ENCODE measurements around the gene MYO18B.

MYO18B gene

GRCh38 chr22:25765801-25766200, 23.8 kb downstream of the MYO18B start:
- DNase-seq (ENCODE audit: low read depth, low spot score) = no peak
- no peak overlapping the region for H3K4me3 ChIP-seq (ENCODE audit: low read length)

- H3K4me3 ChIP-seq (ENCODE audit: low read length) = no peak overlapping the region
- no peak for DNase-seq (ENCODE audit: low read depth, low spot score)
Observed at GRCh38 chr22:25766418-25766817, 24.4 kb downstream of the MYO18B start.

- no peak overlapping the region for H3K4me3 ChIP-seq (ENCODE audit: low read length)
- no peak for DNase-seq (ENCODE audit: low read depth, low spot score)
Observed at GRCh38 chr22:25770333-25770732, 28.3 kb downstream of the MYO18B start.

GRCh38 chr22:25772288-25772687, 30.3 kb downstream of the MYO18B start:
- no peak overlapping the region for H3K4me3 ChIP-seq (ENCODE audit: low read length)
- DNase-seq (ENCODE audit: low read depth, low spot score) = no peak

GRCh38 chr22:25774575-25775026, 32.6 kb downstream of the MYO18B start:
- H3K4me3 ChIP-seq (ENCODE audit: low read length) = no peak overlapping the region
- DNase-seq (ENCODE audit: low read depth, low spot score) = no peak

- no peak for DNase-seq (ENCODE audit: low read depth, low spot score)
- no peak overlapping the region for H3K4me3 ChIP-seq (ENCODE audit: low read length)
Observed at GRCh38 chr22:25775531-25775930, 33.5 kb downstream of the MYO18B start.

GRCh38 chr22:25777411-25777810, 35.4 kb downstream of the MYO18B start:
- DNase-seq (ENCODE audit: low read depth, low spot score) = no peak
- no peak overlapping the region for H3K4me3 ChIP-seq (ENCODE audit: low read length)

GRCh38 chr22:25777870-25778269, 35.9 kb downstream of the MYO18B start:
- no peak overlapping the region for H3K4me3 ChIP-seq (ENCODE audit: low read length)
- peak; percentile 63 for DNase-seq (ENCODE audit: low read depth, low spot score)

- no peak for DNase-seq (ENCODE audit: low read depth, low spot score)
- no peak overlapping the region for H3K4me3 ChIP-seq (ENCODE audit: low read length)
Observed at GRCh38 chr22:25779426-25779825, 37.4 kb downstream of the MYO18B start.

- no peak overlapping the region for H3K4me3 ChIP-seq (ENCODE audit: low read length)
- no peak for DNase-seq (ENCODE audit: low read depth, low spot score)
Observed at GRCh38 chr22:25779890-25780289, 37.9 kb downstream of the MYO18B start.

GRCh38 chr22:25780673-25781072, 38.7 kb downstream of the MYO18B start:
- DNase-seq (ENCODE audit: low read depth, low spot score) = no peak
- no peak overlapping the region for H3K4me3 ChIP-seq (ENCODE audit: low read length)

- no peak overlapping the region for H3K4me3 ChIP-seq (ENCODE audit: low read length)
- no peak for DNase-seq (ENCODE audit: low read depth, low spot score)
Observed at GRCh38 chr22:25781801-25782200, 39.8 kb downstream of the MYO18B start.

GRCh38 chr22:25782831-25783230, 40.8 kb downstream of the MYO18B start:
- no peak for DNase-seq (ENCODE audit: low read depth, low spot score)
- no peak overlapping the region for H3K4me3 ChIP-seq (ENCODE audit: low read length)

GRCh38 chr22:25783856-25784255, 41.9 kb downstream of the MYO18B start:
- no peak for DNase-seq (ENCODE audit: low read depth, low spot score)
- H3K4me3 ChIP-seq (ENCODE audit: low read length) = no peak overlapping the region

GRCh38 chr22:25786165-25786564, 44.2 kb downstream of the MYO18B start:
- H3K4me3 ChIP-seq (ENCODE audit: low read length) = no peak overlapping the region
- DNase-seq (ENCODE audit: low read depth, low spot score) = no peak

- no peak overlapping the region for H3K4me3 ChIP-seq (ENCODE audit: low read length)
- no peak for DNase-seq (ENCODE audit: low read depth, low spot score)
Observed at GRCh38 chr22:25791556-25791955, 49.6 kb downstream of the MYO18B start.

GRCh38 chr22:25795478-25795877, 53.5 kb downstream of the MYO18B start:
- H3K4me3 ChIP-seq (ENCODE audit: low read length) = no peak overlapping the region
- DNase-seq (ENCODE audit: low read depth, low spot score) = no peak

- DNase-seq (ENCODE audit: low read depth, low spot score) = no peak
- no peak overlapping the region for H3K4me3 ChIP-seq (ENCODE audit: low read length)
Observed at GRCh38 chr22:25797498-25798290, 55.7 kb downstream of the MYO18B start.

- DNase-seq (ENCODE audit: low read depth, low spot score) = no peak
Observed at GRCh38 chr22:25800766-25801165, 58.8 kb downstream of the MYO18B start.

GRCh38 chr22:25802018-25802417, 60.0 kb downstream of the MYO18B start:
- no peak overlapping the region for H3K4me3 ChIP-seq (ENCODE audit: low read length)
- no peak for DNase-seq (ENCODE audit: low read depth, low spot score)

More at GRCh38 chr22:25800766-25801165, 58.8 kb downstream of the MYO18B start:
- no peak overlapping the region for H3K4me3 ChIP-seq (ENCODE audit: low read length)

- no peak for DNase-seq (ENCODE audit: low read depth, low spot score)
- no peak overlapping the region for H3K4me3 ChIP-seq (ENCODE audit: low read length)
Observed at GRCh38 chr22:25804676-25805075, 62.7 kb downstream of the MYO18B start.
